Astrocyte (in vitro differentiated cells and primary cell): ENCODE data around the gene ZMYND8. TPM values are rescaled to one million over a fixed set of nuclear protein-coding genes. Genes with fewer than 3 reads are reported as not detected.

Experiments used
- DNase-seq: peaks from one replicate; pipeline ENCODE4 v3.0.0-alpha.2; 2010; ENCODE audit warnings: low read depth
- FAIRE-seq: peaks from 2 replicates; lab custom pipeline; 2011; peaks lifted over from hg19 to GRCh38; lab: Jason Lieb, UNC
- H2AFZ ChIP-seq: 2 replicates; pipeline ENCODE4 v1.6.0; 2012; ENCODE audit warnings: low read depth, low read length, inconsistent platforms
- H3K27ac ChIP-seq: 2 replicates; pipeline ENCODE4 v1.5.1; 2011; ENCODE audit warnings: low read depth, low read length, inconsistent platforms
- H3K27me3 ChIP-seq: 2 replicates; pipeline ENCODE4 v1.6.0; 2011; ENCODE audit warnings: low read length, inconsistent platforms; ENCODE audit not compliant: insufficient read depth
- H3K36me3 ChIP-seq: 2 replicates; pipeline ENCODE4 v1.5.1; 2011; ENCODE audit warnings: low read length, inconsistent platforms; ENCODE audit not compliant: insufficient read depth
- H3K4me1 ChIP-seq: 2 replicates; pipeline ENCODE4 v1.5.1; 2011; ENCODE audit warnings: low read length, inconsistent platforms; ENCODE audit not compliant: insufficient read depth
- H3K4me2 ChIP-seq: 2 replicates; pipeline ENCODE4 v1.6.0; 2012; ENCODE audit warnings: low read length, inconsistent platforms
- H3K4me3 ChIP-seq: 2 replicates; pipeline ENCODE4 v1.5.1; 2011; ENCODE audit warnings: low read depth, mild to moderate bottlenecking, low read length, inconsistent platforms; ENCODE audit not compliant: insufficient read depth
- H3K79me2 ChIP-seq: 2 replicates; pipeline ENCODE4 v1.6.0; 2012; ENCODE audit warnings: mild to moderate bottlenecking, low read length, inconsistent platforms; ENCODE audit not compliant: insufficient read depth
- H3K9ac ChIP-seq: 2 replicates; pipeline ENCODE4 v1.6.0; 2012; ENCODE audit warnings: mild to moderate bottlenecking, low read length, inconsistent platforms
- H3K9me3 ChIP-seq: 2 replicates; pipeline ENCODE4 v1.5.1; 2012; ENCODE audit warnings: low read depth, mild to moderate bottlenecking, low read length, inconsistent platforms; ENCODE audit not compliant: insufficient read depth
- H4K20me1 ChIP-seq: 2 replicates; pipeline ENCODE4 v1.6.0; 2012; ENCODE audit warnings: low read length, inconsistent platforms; ENCODE audit not compliant: insufficient read depth
- H3K27ac Mint-ChIP-seq: one replicate; pipeline ENCODE4 v1.8.0; 2021; ENCODE audit warnings: mild to moderate bottlenecking, mixed read lengths; ENCODE audit not compliant: unreplicated experiment
- H3K27me3 Mint-ChIP-seq: one replicate; pipeline ENCODE4 v1.8.0; 2021; ENCODE audit warnings: low read depth, mixed read lengths; ENCODE audit not compliant: unreplicated experiment
- H3K36me3 Mint-ChIP-seq: one replicate; pipeline ENCODE4 v1.8.0; 2021; ENCODE audit warnings: low read depth, mixed read lengths; ENCODE audit not compliant: unreplicated experiment
- H3K4me1 Mint-ChIP-seq: one replicate; pipeline ENCODE4 v1.8.0; 2021; ENCODE audit warnings: low read depth, mixed read lengths; ENCODE audit not compliant: unreplicated experiment
- H3K4me3 Mint-ChIP-seq: one replicate; pipeline ENCODE4 v1.8.0; 2021; ENCODE audit warnings: mild to moderate bottlenecking, moderate library complexity, mixed read lengths; ENCODE audit not compliant: unreplicated experiment
- H3K9me3 Mint-ChIP-seq: one replicate; pipeline ENCODE4 v1.8.0; 2021; ENCODE audit warnings: mild to moderate bottlenecking, mixed read lengths; ENCODE audit not compliant: unreplicated experiment
- CTCF ChIP-seq: IDR thresholded peaks from 2 replicates; pipeline ENCODE4 v1.5.1; 2011; ENCODE audit warnings: low read depth, mild to moderate bottlenecking, inconsistent platforms, low read length, moderate library complexity; ENCODE audit not compliant: insufficient read depth
- EZH2 ChIP-seq: IDR thresholded peaks from 2 replicates; pipeline ENCODE4 v1.6.1; 2012; ENCODE audit warnings: mild to moderate bottlenecking, low read length, inconsistent platforms; ENCODE audit not compliant: insufficient read depth
- total RNA-seq: library from RNA; stranded (reverse); gene quantifications from 2 replicates; pipeline ENCODE4 v1.2.1, GENCODE V29; 2021

The ZMYND8 gene
- total RNA-seq, 1 donor from 2014 or later = 45.8 TPM

- DNase-seq (no peak), FAIRE-seq (no peak)
- no peaks in the 10 kb centered on the region for H4K20me1 ChIP-seq
- no peaks in the 10 kb centered on the region for H3K27me3 ChIP-seq
- no peak overlapping the region for H3K4me3 Mint-ChIP-seq
- peaks cover 17% of the 10 kb centered on the region for H3K4me1 ChIP-seq
- H3K36me3 Mint-ChIP-seq = peaks cover 5% of the 10 kb centered on the region
- H3K79me2 ChIP-seq = peaks cover 37% of the 10 kb centered on the region
- H3K4me2 ChIP-seq = no peak overlapping the region
- no peak for TF ChIP-seq EZH2
- TF ChIP-seq CTCF = no peak
- no peak overlapping the region for H3K4me3 ChIP-seq
- no peak overlapping the region for H3K9ac ChIP-seq
- H3K27ac ChIP-seq = no peak overlapping the region
- H2AFZ ChIP-seq = no peak overlapping the region
- no peaks in the 10 kb centered on the region for H3K27me3 Mint-ChIP-seq
- peak overlapping the region; percentile 41 for H3K27ac Mint-ChIP-seq
- H3K4me1 Mint-ChIP-seq = peaks cover 19% of the 10 kb centered on the region
- no peaks in the 10 kb centered on the region for H3K9me3 ChIP-seq
- peaks cover 7% of the 10 kb centered on the region for H3K36me3 ChIP-seq
- H3K9me3 Mint-ChIP-seq = no peaks in the 10 kb centered on the region
Measured at GRCh38 chr20:47269309-47270165, 87.0 kb downstream of the ZMYND8 start.

- TF ChIP-seq EZH2 (no peak), CTCF (no peak)
- H3K4me3 ChIP-seq = no peak overlapping the region
- no peaks in the 10 kb centered on the region for H4K20me1 ChIP-seq
- FAIRE-seq = no peak
- H3K27ac ChIP-seq = no peak overlapping the region
- H3K9ac ChIP-seq = no peak overlapping the region
- H3K9me3 ChIP-seq = no peaks in the 10 kb centered on the region
- no peak for DNase-seq
- H3K4me1 ChIP-seq = no peaks in the 10 kb centered on the region
- H2AFZ ChIP-seq = no peak overlapping the region
- no peaks in the 10 kb centered on the region for H3K27me3 Mint-ChIP-seq
- H3K4me1 Mint-ChIP-seq = peaks cover 4% of the 10 kb centered on the region
- H3K79me2 ChIP-seq = peaks cover 42% of the 10 kb centered on the region
- H3K4me3 Mint-ChIP-seq = no peak overlapping the region
- H3K27ac Mint-ChIP-seq = peak overlapping the region; percentile 1
- H3K27me3 ChIP-seq = no peaks in the 10 kb centered on the region
- H3K4me2 ChIP-seq = no peak overlapping the region
- H3K9me3 Mint-ChIP-seq = no peaks in the 10 kb centered on the region
- H3K36me3 Mint-ChIP-seq = peaks cover 5% of the 10 kb centered on the region
- peaks cover 13% of the 10 kb centered on the region for H3K36me3 ChIP-seq
Measured at GRCh38 chr20:47267621-47268020, 88.9 kb downstream of the ZMYND8 start.
